ENCODE measurements around the gene EIF4E2.

Gene EIF4E2

GRCh38 chr2:232598293-232598692, 47.8 kb downstream of the EIF4E2 start:
- no peak for DNase-seq (ENCODE audit: low read depth in 2 of 2)

GRCh38 chr2:232600053-232600773, 49.7 kb downstream of the EIF4E2 start:
- DNase-seq (ENCODE audit: low read depth in 2 of 2): no peak

GRCh38 chr2:232603283-232603682, 52.8 kb downstream of the EIF4E2 start:
- no peak for DNase-seq (ENCODE audit: low read depth in 2 of 2)

- DNase-seq (ENCODE audit: low read depth in 2 of 2): no peak
Observed at GRCh38 chr2:232604535-232604934, 54.0 kb downstream of the EIF4E2 start.

GRCh38 chr2:232607011-232607410, 56.5 kb downstream of the EIF4E2 start:
- DNase-seq (ENCODE audit: low read depth in 2 of 2): no peak

GRCh38 chr2:232609607-232610006, 59.1 kb downstream of the EIF4E2 start:
- DNase-seq (ENCODE audit: low read depth in 2 of 2): no peak

GRCh38 chr2:232610081-232610480, 59.6 kb downstream of the EIF4E2 start:
- no peak for DNase-seq (ENCODE audit: low read depth in 2 of 2)

- no peak for DNase-seq (ENCODE audit: low read depth in 2 of 2)
Observed at GRCh38 chr2:232611061-232611460, 60.6 kb downstream of the EIF4E2 start.

GRCh38 chr2:232611559-232612218, 61.2 kb downstream of the EIF4E2 start:
- DNase-seq (ENCODE audit: low read depth in 2 of 2): peak in 1 of 2 donors; percentile 36

GRCh38 chr2:232613538-232614134, 63.1 kb downstream of the EIF4E2 start:
- no peak for DNase-seq (ENCODE audit: low read depth in 2 of 2)

- DNase-seq (ENCODE audit: low read depth in 2 of 2): no peak
Observed at GRCh38 chr2:232615339-232615738, 64.8 kb downstream of the EIF4E2 start.

Measured in stimulated activated CD8-positive, alpha-beta memory T cell treated with anti-CD3 and anti-CD28 coated beads, Interleukin-15, amount 100 ng/mL, for 4 hours (primary cell).